HK-2 (cell line): ENCODE results near the gene SLC6A12.

Source experiments
- DNase-seq: peaks from one replicate; pipeline ENCODE4 v3.0.0-alpha.2; 2018; ENCODE audit not compliant: unreplicated experiment

Gene SLC6A12

DNA sequence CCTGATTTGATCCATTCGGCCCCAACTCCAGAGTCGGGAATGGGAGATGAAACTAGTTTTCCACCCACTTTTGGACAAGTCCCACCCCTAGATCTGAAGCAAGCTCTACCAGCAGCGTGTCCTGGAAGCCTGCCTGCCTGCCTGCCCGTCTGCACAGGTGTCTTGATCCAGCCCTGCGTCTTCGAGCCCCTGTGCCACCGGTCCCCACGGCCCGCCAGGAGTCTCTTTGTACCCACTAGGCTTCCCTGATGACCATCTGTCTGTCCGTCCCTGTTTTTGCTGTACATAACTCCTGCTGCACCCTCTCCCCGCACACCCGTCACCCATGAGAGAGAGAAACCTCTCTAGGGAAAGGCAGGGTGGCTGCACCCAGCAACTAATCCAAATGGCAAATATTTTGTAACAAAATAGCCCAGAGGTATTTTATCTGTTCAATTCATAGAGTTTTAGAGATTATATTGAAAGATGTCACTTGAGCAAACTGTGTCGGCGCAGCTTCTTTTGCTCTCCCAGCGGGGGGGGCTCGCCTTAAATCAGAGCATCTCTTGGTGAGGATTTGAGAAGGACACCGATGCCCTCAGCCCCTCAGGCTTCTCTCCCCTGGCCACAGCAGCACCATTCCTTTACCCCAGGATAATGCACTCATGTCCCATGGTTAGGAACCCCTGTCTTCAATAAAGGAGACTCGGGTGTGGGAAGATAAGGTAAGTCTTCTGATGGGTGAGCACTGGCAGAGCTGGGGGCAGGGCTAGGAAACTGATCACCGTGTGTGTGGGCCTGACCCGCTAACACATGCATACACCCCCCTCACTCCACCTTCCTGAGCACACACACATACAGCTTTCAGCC lies 35.8 kb downstream of the SLC6A12 start:
- no peak for DNase-seq

DNA sequence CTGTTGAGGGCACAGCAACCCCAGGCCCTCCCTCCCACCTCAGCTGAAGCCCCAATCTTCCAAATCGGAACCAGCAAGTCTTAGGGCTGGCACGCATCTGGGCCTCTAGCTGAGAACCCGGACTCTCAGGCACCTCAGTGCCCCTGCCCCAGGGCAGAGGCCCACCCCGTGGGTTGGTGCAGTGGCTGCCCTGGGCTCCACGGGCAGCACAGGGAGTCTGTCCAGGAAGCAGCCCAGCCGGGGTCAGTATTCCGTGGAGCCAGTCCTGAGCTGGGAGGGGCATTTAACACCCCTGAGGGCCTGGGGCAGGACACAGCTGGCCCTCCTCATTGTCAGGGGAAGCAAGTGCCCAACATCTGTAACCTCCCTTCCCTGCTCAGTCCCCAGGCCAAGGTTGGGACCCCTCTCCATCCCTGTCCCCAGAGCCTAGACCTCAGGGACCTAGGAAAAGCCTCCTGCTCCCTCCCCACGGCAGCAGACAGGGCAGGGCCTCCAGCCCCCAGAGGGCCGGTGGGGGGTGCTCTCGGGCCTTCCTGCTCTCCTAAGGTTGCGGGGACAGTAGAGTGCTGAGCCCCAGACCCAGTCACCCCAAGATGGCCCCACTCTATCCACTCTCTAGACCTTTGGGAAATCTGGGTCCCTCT lies 36.5 kb downstream of the SLC6A12 start:
- DNase-seq = no peak

DNA sequence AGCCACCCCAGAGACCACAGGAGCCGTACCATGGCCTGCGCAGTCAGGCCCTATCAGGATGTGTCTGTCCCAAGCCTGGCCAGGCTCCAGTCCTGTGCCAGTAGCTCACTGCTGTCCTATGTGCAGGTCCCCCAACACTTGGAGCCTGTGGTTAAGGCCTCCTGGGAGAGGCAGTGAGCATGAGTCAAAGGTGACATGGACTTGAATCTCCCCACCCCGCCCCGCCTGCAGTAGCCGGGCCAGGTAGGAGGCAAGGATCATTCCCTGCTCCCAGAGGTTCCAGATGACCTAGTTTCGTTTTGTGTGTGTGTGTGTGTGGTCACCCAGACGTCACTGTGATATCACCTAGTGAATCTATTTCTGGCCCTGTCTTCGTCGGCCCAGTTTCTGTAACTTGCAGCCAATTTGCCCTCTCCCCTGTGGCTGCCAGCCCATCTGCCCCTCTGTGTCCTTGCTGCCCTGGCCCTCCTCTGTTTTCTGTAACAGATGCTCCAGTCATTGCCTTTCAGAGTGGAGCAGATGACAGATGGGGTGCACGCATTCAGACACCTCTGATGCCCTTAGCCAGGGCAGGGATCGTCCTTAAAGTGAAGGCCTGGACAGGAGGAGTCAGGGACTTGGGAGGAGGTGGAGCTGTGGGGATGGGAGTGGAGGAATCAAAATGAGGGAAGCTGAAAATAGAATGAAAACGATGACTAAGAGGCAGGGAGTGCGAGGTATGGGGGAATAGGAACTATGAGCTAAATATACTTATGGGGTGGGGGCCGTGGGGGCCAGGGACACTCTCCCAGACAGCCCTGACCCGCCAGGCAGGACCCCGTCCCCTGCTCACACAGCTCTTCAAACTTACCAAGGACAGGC lies 37.4 kb downstream of the SLC6A12 start:
- DNase-seq = peak; percentile 78

DNA sequence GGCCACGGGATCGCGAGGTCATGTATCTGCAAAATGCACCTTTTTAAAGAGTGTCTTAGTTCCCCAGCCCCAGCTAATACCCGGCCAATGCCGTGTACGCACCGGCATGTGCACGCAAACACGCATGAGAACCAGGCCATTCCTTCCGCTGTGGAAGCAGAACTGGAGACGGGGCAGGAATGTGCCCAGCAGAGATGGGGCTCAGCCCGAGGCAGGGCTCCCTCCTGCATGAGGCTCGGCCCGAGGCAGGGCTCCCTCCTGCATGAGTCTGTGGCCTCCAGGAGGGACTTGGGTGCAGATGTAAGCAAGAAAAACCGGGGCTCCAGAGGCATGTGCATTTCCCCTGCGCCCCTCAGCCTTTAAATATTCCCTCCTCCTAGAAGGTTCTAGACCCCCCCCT lies 38.2 kb downstream of the SLC6A12 start:
- DNase-seq = no peak

DNA sequence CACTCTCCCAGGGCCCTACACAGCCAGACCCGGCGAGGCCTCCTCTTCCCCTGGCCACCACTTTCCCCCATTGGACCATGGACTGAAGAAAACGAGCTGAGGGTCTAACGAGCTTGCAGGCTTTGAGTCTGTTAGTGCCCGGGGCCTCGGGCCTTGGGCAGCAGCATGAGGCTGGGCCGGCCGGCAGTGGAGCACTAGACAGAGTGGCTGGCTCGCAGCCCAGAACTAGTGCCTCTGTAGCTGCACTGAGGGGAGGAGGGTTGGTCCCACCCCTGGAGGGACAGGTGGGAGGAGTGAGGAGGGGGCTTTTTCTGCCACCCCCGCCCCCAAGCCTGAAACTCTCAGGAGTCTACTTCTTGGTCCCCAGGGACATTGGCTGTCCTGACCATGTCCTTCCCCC lies 38.7 kb downstream of the SLC6A12 start:
- DNase-seq = no peak

DNA sequence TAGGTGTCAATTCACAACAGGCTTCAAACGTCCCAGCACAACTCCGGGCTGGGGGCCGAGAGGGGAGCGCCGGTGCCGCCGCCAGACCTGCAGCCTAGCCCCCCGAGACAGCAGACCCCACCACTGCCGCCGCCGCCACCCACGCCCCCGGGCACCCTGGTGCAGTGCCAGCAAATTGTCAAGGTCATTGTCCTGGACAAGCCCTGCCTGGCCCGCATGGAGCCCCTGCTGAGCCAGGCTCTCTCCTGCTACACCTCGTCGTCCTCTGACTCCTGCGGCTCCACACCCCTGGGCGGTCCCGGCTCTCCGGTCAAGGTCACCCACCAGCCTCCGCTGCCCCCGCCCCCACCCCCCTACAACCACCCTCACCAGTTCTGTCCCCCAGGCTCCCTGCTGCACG lies 39.4 kb downstream of the SLC6A12 start:
- no peak for DNase-seq

DNA sequence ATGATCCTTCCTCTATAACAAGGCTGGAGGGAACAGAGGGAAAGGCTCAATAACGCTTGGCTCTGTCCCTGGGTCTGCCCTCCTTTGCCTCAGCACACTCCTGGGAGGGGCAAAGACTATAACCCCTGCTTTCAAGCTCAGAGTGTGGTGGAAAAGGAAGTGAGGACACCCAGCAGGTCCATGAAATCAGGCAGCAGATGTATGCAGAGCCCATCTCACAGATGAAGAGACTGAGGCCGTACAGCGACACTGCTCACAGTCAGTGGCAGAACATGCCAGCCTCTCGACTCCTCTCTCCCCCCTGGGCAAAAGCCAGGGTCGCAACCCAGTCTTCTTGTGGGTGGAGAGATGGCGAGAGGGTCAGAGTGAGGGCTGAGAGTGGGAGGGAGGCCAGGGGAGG lies 39.8 kb downstream of the SLC6A12 start:
- DNase-seq = no peak

DNA sequence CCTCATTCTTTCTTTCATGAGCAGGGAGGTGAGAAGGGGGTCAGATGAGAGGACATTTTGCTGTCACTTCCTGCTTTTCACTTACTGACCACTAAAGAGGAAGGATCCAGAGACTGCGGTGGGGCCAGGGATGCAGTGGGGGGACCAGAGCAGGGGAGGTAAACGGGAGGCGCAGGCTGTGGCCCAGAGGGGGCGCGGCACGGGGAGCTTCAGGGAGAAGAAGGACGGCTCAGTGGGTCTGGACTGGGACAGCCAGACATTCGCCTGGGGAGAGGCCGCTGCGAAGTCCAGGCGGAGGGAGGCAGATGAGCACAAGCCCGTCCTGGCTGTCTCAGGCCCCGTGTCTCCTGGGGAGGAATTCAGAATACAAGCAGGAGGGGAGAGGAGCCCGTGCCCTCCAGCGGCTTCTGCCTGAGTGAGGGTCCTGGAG lies 41.2 kb downstream of the SLC6A12 start:
- DNase-seq = no peak

DNA sequence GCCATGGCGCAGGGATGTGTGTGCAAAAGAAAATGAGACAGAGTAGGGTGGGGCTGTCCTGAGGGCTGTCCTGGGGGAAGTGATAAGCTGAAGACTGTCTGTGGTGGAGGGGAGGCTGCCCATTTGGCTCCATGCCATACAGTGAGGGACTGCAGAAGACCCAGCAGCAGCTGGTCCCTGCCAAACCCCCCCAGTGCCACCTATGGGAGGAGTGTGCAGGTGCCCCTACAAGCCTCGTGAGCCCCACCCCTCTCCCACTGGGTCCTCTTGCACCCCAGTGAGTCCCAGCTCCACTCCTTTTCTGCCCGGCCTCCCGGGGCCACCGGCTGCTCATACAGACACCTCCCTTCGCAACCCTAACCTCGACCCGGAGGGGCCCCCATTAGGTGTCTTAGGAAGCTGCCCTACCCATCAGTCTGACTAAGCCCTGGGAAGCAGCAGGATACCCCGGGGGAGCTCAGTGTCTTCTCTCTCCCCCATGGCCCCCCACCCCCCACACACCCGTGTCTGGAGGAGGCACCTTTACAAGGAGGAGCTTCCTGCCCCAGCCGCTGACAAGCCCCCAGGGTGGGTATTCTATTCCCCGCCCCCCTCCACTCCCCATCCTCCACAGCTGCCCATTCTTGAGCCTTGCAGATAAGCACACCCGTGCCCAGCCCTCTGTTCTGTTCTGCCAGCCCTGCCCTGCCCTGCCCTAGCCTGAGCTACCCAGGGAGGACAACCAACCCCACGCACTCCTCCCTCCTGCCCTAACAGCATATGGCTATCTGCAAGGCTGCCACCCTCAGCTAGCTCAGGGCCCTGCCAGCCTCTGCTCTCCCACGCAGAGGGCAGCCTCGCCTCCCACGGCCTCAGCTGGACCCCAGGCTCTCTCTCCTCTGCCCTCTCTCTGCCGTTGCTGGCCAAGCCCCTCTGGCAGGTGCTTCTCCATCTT lies 41.9 kb downstream of the SLC6A12 start:
- DNase-seq = no peak

DNA sequence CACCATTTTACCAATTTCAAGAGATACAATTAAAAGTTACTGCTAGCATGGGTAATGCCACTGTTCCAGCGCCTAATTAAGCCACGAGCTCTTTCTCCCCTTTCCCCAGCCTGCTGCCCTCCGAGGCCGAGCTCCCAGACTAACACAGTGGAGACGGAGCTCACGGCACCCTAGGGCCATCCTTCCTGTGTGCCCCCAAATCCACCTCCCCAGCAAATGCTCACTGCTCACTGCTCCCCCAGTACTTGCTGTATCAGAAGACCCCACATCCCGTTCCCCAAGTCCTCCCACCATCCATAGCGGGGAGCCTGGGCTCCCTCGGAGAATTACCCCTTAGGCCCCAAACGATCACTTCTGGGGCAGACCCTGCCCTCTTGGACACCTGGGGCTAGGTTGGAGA lies 42.7 kb downstream of the SLC6A12 start:
- DNase-seq = no peak

DNA sequence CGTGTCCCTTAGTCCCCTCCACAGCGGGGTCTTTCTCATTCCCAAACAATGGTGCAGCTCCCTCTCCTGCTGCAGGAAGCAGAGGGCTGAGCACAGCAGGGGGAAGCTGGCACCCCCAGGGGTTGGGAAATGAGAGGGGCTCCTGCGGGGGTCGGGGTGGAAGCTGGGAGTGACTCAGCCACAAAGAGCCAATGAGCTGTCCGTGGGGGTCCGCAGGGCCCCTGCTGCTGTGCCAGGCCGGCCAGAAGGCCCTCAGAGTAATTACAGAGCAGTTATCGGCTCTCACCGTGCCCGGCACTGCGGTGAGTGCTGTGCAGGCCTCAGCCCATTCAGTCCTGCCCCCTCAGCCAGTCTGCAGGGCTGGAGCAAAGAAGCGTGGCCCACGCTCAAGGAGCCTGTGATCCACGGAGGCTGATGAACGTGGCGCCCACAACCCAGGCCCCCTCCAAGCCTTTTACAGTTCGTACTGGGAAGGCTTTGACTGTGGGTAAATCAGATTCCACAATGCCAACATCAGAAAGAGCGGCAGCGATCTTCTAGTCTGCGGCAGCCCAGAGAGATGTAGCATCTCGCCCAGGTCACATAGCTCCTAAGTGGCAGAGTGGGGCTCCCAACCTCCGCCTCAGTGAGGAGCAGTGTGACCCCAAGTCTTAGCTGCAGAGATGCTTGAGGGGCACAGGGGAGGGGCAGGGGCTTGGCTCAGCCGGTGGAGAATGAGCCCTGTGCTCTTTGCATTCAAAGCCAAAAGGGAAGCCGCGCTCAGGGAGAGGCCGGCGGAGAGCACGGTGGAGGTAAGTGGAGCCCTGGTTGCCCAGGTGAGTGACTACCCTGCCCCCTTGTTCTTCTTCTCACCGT lies 43.4 kb downstream of the SLC6A12 start:
- no peak for DNase-seq

DNA sequence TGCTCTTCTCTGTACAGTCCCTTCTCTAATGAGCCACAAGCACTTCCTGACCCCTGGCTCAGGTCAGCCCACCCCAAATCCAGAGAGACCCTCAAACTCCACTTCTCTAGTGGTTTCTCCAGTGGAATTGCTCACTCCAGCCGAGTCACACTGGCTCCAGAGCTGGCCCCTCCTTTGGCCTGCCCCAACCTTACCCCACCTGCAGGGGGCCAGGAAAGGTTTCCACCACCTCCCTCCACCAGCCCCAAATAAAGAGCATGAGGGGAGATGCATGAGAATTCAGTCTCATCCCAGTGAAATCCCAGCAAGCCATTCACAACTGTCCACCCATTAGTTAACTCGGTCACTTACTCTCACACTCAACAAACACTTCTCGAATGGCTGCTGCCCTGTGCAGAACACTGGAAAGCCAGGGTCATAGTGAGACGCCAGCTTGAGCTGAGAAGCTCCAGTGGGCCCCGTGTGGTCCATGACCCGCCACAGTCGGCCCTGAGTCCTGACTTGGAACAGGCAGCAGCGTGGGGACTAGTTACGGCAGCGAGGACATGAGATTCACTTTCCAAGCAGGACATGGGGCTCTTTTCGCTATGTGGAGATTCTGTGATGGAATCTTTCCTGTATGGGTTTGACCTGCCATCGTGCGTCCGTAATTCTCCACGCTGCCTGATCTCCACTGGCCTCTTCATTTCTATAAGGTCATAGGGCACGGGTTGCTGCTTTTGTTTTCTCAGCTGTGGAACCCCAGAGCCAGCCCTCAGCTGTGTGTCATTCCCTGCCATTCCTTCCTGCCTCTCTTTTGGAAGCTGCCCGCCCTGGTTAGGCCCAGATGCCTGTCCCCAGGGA lies 44.2 kb downstream of the SLC6A12 start:
- no peak for DNase-seq

DNA sequence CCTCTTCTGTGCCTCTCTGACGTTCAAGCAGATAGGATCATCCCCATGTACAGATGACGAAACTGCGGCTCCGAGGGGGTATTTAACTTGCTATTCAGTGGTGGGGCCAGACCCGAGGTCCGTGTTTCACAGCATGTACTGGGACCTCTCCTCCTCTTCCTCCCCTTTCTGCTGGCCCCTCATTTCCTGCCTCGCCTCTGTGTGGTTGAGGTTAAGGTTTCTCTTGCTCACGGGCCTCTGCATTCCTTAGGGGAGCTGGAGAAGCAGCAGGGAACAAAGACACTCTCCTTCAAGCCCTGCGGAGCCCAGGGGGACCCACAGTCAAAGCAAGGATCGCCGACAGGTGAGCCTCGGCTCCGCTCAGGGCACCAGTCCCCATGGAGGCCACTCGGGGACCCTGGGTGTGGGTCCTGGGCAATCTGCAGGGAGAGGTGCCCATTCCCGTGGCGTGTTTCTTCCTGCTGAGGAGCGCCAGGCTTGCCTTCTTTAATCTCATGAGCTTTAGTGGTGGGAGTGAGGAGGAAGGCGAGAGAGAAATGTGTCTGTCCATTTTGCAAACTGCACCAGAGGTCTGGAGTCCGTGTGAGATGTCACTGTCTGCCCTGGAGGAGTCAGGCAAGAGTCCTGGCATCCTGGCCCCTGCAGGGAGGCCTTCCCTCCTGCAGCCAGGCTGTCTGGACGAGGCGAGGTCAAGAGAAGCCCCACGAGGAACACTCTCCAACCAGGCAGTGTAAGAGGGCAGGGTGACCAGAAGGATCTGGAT lies 45.0 kb downstream of the SLC6A12 start:
- DNase-seq = no peak

DNA sequence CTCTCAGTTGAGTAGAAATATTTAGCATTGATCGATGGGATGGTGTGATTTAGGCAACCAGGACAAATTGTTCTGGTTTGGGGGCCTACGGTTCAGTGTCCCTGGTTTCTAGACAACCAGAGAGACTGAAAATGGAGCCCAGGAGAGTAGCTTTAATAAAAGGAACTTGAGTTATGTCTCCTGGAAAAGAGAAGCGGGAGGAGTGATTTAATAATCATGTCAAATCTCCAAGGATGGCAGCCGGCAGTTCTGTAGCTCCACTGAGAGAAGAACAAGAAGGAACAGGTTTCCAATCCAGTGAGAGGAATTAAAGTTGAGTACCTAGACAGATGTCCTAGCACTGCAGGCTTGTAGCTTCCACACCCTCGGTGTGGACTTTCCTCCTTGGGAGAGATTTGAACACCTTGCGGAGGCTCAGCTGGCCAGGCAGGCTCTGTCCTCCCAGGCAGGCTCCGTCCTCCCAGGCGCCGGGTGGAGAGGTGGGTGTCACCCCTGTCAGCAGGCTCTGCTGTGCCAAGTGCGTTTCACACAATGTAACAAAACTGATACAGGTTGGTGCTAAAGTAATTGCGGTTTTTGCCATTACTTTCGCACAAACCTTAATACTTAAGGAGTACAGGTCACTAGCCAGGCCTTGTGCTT lies 45.9 kb downstream of the SLC6A12 start:
- DNase-seq = no peak

DNA sequence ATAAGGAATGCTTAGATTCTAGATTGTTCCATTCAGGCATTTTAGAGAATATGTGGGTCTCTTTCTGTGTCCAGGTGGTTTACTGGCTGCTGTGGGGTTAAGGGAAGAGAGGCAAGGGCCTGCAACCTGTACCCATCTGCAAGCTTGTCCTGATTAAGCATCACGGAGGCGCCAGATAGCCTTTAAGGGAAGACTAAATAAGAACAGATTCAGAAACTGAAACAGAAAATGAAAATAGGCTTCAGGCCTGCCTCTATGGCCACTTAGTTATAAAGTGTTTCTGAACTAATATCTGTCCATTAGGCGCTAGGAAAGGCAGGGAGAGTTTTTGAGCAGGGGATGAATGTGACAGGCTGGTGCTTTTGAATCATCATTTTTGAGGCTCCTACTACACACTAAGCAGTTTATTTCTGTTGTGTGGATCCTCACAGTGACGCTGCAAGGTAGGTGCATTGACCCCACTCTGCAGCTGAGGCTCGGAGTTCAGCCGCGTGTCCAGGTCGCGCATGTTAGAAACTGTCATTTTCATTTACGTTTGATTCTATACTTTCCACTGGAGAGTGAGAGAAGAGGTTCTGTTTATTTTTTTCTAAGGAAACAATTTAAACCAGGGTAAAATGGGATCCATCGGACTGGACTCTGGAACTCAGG lies 47.4 kb downstream of the SLC6A12 start:
- DNase-seq = no peak

DNA sequence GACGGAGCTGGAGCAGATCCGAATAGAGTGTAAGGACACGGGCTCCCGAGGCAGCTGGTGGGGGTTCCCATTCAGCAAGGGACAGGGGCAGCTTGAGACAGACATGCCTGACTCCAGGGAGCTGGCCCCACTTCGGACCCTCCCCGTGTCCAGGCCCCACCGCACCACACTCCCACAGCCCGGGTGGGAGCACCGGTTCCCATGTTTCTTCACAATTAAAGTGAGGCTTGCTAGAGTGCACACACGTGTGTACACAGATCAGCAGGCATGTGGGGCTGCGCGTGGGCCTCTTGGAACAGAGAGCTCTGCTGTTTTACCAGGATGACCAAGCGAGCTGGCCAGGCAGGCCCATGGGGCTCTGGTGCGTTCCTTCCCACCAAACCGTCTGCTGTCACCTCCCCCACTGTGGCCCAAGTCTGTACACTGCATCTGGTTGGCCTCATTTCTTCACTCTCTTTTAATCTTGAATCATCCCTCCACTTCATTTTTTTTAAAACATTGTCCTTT lies 48.0 kb downstream of the SLC6A12 start:
- DNase-seq = no peak

DNA sequence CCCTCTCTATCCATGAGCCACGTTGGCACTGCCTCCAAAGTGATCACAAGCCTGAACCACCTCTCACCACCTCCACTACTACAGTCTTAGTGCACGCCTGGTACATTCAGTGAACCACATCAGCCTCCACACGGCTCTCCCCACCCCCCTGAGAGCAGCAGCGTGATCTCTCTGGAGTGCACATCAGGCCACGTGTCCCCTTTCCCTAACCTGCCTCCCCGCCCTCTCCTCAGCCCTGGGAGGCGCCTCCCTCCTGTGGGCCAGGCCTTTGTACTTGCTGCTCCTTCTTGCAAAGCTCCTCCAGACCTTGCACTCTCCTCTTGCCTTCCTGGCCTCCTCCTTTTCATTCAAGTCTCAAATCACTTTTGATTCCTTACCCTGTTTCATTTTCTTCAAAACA lies 49.8 kb downstream of the SLC6A12 start:
- DNase-seq = peak; percentile 35
